ENCODE data around the gene HAPLN2.

HAPLN2 gene

DNA sequence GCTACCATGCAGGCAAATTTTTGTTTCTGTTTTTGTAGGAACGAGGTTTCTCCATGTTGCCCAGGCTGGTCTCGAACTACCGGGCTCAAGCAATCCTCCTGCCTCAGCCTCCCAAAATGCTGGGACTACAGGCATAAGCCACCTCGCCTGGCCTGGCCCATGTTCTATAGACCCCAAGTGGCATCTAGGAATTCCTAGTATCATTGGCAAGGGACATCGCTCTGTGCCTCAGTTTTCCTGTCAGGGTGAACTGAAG is 43.5 kb downstream of the HAPLN2 start:
- DNase-seq (ENCODE audit: low read depth in 2 of 2) = no peak

DNA sequence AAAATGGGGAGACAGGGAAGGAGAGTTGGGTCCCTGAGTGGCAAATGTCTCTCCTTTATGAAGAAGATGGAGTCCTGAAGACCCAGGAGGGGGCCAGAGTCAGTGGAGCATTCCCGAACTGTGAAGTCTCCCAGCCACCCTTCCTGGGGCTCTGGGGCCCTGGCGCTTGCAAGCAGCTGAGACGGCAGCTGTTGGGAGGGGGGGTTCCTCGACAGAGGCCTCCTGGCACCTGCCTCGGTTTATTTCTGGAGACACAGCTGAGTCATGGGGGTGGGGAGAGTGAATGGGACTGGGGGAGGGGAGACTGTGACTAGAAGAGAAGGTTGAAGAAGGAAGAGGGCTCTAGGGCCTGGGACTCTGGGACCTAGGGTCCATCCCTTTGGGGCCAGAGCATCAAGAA is 44.0 kb downstream of the HAPLN2 start:
- no peak for DNase-seq (ENCODE audit: low read depth in 2 of 2)

DNA sequence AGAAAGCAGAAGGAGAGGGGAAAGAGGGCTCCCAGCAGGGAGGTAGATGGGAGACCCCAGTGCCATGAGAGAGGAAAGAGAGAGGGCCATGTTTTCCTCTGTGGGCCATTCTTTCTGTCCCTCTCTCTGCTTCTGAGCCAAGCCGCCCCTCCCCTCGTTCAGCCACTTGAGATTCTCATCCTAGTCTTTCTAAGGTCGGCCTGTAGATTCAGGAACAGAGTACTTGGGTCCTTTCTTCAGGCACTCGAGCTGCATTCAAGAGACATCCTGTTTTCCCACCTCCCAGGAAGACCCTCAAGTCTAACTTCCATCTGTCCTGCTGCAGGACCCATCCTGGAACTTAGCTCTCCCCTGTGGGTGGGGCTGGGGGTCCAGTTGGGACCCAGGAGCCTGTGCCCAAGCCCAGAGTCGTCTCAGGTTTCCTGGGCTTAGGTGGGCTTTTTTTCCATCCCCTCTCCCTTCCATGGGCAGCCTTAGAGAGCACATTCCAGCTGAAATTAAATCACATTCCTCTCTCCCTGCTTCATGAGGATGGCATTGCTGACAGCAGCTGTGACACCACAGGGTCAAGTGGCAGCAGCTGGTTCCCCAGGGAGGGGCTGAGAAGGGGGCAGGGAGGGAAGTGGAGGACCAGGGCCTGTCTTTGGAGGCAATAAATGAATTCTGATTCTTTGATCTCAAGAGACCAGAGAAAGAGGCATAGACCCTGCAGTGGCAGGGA is 45.0 kb downstream of the HAPLN2 start:
- no peak for DNase-seq (ENCODE audit: low read depth in 2 of 2)

DNA sequence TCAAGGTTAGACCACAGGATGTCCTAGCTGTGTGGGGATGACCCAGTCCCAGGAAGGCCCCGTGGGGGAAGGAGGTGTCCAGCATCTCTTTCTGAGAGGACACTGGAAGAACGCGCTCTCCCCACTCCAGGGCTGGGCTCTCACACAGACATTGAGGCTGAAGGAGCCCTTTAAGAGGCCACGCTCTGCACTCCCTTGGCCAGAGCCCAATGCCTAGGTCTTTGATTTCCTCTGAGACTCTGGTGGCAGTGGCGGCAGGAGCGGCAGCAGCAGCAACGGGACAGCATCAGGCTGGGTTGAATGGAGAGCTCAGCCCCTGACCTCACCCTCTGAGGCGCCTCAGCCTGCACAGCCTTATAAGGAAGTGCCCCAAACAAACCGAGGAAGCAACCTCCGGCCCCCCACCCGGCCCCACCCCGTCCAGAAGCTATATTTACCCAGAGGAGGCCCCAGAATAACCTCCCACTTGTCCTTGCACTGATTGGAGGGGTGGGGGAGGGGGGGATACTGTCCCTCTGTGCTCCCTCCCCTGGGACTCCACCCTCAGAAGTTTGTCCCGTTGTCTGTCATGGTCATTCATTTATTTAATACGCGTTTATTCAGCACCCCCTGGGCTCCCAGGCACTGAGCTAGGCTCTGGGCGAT is 45.7 kb downstream of the HAPLN2 start:
- DNase-seq (ENCODE audit: low read depth in 2 of 2) = no peak

DNA sequence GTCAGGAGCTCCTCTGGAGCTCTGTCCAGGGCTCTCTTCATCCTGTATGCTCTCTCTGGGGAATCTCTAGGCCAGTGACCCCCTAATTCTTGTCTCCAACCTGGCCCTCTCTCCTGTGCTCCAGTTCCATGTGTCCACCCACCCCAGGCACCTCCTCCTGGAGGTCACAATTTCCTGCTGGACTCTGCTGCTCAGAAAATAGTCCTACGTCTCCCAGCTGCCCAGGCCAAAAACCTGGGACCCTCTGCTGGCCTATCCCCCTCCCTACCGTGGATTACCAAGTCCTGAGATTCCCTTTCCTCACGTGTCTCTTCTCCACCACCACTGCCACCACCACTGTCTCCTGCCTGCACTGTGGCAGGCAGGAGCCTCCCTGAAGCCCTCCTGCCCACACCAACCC is 46.3 kb downstream of the HAPLN2 start:
- no peak for DNase-seq (ENCODE audit: low read depth in 2 of 2)

DNA sequence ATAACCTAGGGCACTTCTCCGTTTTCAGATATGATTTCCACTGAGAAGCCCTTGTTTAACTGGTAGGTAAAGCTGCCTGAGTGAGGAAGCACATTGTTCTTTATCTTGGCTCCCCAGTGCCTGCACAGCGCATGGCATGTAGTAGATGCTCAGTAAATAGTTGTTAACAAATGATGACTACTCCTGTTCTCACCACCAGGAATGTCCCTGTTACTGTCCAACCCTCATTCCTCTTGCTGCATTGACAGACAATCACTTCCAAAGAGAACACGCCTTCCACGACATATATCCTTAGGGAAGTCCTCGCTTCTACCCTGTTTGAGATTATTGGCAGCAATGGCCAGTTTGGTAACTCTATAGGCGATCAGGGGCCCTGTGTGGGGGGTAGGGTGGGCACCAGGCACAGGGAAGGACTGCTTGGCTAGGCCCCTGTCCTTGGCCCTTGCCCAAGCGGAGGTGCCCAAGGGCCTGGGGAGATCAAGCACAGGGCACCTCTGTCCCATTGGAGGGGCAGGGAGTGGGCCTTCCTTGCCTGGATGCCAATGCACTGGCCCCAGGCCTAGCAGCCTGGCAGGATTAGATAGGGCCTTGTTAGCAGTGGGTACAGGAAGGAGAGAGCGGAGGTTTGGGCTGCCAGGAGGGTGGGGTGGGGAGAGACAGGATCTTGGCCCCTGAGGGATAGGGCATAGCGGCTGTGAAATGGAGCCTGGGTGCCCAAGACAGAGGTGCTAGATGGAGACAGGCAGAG is 47.8 kb downstream of the HAPLN2 start:
- no peak for DNase-seq (ENCODE audit: low read depth in 2 of 2)

DNA sequence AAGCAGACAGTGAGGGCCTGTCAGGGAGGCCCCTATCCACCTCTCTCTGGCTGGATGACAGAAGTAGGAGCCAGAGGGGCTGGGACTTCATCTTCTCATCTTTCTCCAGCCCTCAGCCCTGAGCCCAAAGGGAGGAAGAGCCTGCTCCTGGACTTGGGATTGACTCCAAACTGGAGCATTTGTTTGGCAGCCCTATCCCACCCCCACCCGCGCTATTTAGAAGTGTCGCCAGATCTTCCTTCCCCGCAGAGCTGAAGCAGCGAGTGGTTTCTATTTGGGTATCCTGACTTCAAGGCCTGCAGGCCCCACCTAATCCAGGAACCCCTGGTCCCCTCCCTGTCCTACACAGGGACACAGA is 48.4 kb downstream of the HAPLN2 start:
- no peak for DNase-seq (ENCODE audit: low read depth in 2 of 2)

DNA sequence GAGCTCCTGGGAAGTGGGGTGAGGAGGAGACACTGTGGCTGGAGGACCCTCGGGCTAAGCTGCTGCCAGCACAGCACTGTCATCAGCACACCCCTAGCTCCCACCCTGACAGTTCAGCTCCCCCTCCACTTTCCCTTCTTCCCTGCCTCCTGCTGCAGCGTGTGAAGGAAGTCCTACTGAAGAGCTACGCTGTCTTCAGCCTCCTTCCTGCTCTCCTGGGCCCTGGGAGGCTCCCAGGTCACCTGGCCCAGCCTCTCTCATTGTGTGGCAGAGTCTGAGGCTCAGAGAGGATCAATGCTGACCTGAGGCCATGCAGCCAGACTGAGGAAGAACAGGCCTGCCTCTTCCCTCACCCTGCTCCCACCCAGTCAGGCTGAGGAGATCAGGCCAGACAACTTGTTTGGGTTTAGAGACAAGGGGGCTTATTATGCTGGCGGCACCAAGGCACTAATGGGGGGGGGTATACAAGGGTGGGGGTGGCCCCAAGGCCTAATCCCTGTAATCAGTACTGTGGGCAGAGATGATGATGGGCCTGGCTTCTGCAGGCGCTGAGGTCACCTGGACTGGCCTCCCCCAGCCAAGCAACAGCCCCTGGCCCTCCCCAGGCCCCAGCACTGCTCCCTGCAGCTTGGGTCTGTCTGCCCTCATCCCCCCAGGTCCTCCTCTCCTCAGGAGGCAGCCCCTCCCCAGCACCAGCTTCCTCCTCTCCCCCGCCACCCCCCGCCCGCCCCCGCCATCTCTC is 48.9 kb downstream of the HAPLN2 start:
- DNase-seq (ENCODE audit: low read depth in 2 of 2) = no peak

DNA sequence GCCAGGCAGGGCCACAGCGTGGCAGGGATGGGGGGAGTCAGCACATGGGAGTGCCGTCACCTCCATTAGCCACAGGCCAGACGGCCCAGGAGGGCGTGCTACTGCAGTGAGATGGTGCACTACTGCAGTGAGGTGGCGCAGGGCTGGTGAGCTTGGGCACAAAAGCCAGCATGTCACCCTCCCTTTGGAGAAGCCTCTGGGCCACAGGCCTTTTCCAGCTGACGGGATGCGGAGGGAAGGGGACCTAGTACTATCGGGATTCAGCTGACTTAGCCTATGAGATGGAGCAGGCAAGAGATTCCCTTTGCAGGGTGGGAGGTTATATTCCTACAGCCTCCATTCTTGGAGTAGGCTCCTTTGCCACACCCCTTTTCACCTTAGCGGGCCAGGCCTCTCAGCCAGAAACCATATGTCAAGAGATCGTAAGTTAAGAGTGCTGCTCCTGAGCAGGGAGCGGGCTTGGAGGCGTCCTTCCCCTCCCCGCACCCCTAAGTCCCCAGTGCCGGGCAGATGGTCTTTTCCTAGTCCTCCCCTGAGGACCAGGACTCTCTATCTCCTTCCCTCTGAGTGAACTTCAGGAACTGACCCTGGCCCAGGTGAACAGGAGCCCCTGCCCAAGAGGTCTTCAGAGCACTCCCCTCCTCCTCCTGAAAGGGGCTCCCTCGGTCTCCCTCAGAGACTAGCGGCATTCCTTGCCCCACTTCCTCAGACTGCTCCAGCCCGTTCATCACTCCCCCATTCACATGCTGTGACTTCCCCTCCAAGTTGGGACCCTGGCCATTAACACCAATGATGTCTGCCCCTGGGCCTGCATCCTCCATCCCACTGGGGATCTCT is 49.8 kb downstream of the HAPLN2 start:
- no peak for DNase-seq (ENCODE audit: low read depth in 2 of 2)

DNA sequence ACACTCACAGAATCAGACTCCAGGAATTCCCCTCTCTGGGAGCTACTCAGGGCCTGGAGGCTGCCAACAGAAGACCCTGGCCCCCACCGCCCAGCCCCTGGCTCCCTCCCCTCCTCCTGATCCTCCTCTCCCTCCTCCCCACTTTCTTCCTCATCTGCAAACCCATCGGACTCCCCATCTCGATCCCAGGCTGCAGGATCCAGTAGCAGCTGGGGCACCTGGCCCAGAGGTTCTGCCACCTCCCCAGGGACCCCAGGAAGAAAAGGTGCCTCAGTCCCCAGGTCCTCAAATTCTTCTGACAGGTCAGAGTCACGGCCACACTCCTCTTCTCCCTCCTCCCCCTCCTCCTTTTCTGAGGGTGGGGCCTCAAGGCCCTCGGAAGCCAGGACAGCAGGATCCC is 50.6 kb downstream of the HAPLN2 start:
- DNase-seq (ENCODE audit: low read depth in 2 of 2) = no peak

DNA sequence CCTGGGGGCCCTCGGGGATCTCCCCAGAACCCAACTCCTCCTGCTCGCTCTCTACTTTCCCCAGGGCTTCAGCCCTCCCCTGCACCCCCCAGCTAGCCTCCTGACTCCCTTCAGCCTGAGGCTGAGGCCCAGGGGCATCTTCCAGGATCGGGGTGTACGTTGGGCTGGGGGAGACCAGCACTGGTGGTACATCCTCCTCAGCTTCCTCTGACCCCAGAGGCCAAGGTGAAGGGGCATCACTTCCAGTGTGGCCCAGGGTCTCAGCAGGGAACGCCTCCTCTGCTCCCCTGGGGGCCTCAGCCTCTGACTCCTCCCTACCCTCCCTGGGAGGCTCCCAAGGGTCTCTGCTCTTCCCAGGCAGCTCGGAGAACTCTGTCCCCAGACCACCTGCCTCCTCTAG is 51.1 kb downstream of the HAPLN2 start:
- no peak for DNase-seq (ENCODE audit: low read depth in 2 of 2)

DNA sequence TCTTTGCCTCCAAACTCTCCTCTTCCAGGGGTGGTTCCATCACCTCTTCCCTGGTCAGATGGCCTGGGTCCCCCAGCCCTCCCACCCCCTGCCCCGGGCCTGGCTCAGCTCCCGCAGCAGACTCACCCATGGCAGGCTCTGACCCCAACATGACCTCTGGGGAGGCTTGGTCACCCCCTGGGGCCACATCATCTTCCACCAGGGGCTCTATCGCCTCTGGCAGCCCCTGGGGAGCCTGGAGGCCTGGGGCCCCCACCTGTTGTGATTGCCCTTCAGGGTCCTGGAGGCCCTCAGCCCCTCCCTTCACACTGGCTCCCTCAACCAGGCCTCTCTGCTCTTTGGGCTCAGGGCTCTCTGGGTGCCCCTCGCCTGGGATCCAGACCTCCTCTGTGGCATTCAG is 51.6 kb downstream of the HAPLN2 start:
- DNase-seq (ENCODE audit: low read depth in 2 of 2) = no peak

DNA sequence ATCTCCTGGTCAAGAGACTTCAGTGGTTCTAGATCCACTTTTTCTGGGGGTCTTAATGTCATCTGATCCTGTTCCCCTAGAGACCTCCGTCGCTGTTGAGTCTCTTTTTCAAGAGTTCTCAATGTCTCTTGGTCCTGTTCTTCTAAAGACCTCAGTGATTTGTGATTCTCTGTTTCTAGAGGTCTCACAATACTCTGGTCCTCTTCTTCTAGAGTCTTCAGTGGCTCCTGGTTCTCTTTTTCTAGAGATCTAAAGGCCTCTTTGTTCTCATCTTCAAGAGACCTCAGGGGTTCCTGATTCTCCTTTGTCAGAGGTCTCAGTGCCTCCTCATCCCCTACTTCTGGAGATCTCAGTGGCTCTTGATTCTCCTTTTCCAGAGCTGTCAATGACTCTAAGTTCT is 52.6 kb downstream of the HAPLN2 start:
- no peak for DNase-seq (ENCODE audit: low read depth in 2 of 2)

DNA sequence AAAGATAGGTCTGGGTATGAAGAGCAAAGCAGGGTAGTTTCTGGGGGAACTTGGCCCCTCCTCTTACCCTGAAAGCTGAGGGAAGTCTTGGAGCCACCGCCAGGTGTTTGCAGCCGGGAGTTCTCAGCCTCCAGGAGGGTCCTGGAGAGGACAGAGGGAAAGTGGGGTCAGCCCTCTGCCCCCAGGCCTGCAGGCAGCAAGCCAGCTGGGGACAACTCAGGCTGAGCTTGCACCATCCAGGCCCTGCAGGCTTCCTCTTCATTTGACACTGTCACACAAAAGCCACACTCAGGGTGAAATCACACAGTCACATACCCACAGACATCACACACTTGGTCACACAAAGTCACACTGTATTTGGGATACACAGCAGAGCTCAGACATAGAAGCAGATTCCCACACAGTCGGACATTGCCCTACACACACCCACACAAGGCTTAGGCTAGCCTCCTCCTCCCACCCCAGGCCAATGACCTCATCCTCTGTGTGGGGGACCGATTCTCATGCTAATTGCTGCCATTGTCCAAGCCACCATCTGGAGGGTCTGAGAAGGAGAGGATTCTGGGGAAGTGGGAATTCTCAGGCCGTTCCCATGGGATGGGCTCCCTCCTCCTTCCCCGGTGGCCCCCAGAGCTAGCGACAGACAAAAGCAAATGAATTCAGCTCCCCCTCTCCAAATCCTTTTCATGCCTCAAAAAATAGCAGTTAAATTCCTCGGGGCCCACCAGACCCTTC is 54.3 kb downstream of the HAPLN2 start:
- no peak for DNase-seq (ENCODE audit: low read depth in 2 of 2)

Data from stimulated activated CD4-positive, alpha-beta T cell treated with anti-CD3 and anti-CD28 coated beads, Interleukin-4, amount 100 ng/mL, for 48 hours (primary cell).